GF-D8 (cell line): ENCODE data around the gene ZGPAT.

Experiments
- DNase-seq: peaks from one replicate; lab custom pipeline; 2025; lab: John Stamatoyannopoulos, UW

ZGPAT gene

GRCh38 chr20:63692436-63693082 is 15.3 kb upstream of the ZGPAT start:
- DNase-seq: no peak

- no peak for DNase-seq
Observed at GRCh38 chr20:63693083-63693732, 14.6 kb upstream of the ZGPAT start.

GRCh38 chr20:63693733-63694583 is 13.9 kb upstream of the ZGPAT start:
- DNase-seq: no peak

DNA sequence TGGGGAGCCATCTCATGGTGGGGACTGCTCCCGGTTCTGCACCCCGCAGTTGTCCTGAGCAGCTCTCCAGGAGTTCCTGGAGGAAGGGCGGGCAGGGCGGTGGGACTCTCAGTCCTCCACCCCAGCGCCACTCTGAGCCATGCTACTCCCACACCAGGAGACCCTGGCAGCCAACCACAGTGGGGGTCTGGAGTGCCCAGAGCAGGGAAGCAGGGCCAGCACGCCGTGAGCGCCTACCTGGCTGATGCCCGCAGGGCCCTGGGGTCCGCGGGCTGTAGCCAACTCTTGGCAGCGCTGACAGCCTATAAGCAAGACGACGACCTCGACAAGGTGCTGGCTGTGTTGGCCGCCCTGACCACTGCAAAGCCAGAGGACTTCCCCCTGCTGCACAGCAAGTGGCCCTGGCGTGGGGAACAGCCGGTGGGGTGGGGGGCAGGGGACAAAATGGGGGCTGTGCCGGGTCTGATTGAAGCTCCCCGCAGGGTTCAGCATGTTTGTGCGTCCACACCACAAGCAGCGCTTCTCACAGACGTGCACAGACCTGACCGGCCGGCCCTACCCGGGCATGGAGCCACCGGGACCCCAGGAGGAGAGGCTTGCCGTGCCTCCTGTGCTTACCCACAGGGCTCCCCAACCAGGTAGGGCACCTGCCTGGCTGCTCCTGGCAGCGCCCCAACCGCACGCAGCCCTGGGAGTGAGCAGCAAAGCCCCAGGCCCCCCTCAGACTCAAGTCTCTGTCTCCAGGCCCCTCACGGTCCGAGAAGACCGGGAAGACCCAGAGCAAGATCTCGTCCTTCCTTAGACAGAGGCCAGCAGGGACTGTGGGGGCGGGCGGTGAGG is 13.0 kb upstream of the ZGPAT start:
- DNase-seq: no peak

GRCh38 chr20:63695424-63696305 is 12.2 kb upstream of the ZGPAT start:
- DNase-seq: no peak

DNA sequence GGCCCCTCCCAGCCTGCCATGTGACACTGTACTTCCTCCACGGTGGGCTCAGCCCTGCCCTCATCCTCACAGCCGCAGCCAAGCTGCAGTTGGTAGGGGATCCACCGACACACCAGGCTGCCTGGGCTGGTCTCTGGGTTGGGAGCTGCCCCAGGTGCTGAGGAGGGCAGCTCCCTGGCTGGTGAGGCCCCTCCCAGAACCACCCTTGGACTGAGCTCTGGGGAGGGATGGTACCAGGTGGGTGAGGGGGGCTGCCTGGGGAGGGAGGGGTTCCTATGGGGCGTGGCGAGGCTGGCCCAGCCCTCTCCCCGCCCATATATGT is 11.6 kb upstream of the ZGPAT start:
- no peak for DNase-seq

GRCh38 chr20:63696628-63697356 is 11.0 kb upstream of the ZGPAT start, which contains the start of gene TNFRSF6B:
Gene TNFRSF6B, plus strand, starts transcription at chr20:63696652. Its CDS starts 116 bp downstream, at chr20:63696768.
- DNase-seq: no peak

GRCh38 chr20:63697357-63697867 is 10.4 kb upstream of the ZGPAT start:
- no peak for DNase-seq

- DNase-seq: no peak
Observed at GRCh38 chr20:63697868-63698545, 9.8 kb upstream of the ZGPAT start.

DNA sequence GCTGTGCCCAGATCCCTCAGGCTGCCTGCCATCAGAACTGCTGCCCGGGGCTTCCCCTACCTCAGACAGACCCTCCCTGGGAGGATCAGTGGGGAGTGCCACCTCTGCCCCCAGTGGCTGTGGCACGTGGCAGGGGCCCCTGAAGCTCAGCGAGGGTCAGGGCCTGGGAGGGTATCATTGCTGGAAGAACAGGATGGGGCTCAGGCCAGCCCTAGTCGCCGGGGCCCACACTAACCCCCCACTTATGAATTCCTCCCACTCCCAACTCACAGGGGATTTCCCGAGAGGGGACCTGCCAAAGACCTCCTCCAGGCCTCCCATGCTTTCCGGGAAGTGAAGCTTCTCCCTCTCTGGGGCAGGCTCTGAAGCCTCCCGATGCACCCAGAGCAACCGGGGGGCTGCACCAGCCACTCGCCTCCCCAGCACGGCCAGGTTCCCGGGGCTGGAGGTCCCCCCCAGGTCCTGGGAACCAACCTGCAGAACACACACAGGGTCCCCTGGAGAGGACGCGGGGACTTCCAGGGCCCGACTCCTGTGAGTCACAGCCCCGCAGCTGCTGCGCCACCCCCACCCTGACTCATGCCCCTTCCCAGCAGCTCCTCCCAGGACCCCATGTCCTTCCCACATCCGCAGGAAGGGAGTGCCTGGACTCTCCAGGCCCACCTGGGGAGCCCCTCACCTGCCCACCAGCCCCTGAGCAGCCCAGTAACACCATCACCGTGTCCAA is 8.9 kb upstream of the ZGPAT start:
- no peak for DNase-seq

- no peak for DNase-seq
Observed at GRCh38 chr20:63699466-63700198, 8.2 kb upstream of the ZGPAT start.

GRCh38 chr20:63700199-63701050 is 7.4 kb upstream of the ZGPAT start:
- no peak for DNase-seq

DNA sequence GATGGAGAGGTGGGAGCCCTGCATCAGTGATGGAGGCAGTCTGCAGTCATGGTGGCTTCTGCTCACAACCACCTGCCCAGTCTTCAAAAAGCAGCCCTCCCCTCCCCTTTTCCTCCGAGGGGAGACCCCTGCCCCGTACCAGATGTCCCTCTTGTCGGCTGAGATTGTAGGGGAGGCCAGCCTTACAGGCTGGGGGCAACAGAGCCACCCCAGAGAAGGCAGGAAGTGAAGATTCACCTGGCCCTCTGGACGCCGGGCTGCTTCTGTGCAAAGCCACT is 6.8 kb upstream of the ZGPAT start:
- no peak for DNase-seq

DNA sequence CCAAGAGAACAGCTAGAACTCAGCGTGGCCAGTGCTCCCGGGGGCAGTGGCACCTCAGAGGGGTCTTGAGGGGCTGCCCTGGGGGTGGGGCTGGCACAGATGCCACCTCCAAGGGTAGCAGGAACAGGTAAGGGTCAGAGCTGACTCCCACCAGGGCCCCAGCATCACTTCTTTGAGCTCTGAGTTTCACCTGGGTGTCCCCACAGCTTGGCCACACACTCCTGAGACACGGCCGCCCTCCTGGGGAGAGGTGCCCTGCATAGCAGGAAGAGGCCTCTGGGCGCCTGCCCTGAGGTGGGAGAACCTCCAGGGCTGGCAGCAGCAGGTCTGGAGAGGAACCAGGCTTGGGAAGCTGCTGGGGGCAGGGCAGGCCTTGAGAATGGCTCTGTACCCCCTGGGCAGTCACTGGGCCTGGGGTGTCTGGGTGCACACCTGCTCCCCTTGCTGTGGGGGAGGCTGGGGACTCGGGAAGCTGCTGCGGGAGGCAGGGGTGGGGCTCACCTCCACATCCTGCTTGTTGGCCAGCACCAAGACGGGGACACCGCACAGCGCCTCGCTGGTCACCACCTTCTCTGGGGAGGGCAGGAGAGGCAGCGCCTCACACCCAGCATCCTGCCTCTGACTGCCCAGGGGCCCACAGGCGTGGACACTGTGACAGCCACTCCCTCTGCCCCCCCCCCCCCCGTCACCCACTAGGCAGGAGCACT is 6.4 kb upstream of the ZGPAT start:
- DNase-seq: no peak

DNA sequence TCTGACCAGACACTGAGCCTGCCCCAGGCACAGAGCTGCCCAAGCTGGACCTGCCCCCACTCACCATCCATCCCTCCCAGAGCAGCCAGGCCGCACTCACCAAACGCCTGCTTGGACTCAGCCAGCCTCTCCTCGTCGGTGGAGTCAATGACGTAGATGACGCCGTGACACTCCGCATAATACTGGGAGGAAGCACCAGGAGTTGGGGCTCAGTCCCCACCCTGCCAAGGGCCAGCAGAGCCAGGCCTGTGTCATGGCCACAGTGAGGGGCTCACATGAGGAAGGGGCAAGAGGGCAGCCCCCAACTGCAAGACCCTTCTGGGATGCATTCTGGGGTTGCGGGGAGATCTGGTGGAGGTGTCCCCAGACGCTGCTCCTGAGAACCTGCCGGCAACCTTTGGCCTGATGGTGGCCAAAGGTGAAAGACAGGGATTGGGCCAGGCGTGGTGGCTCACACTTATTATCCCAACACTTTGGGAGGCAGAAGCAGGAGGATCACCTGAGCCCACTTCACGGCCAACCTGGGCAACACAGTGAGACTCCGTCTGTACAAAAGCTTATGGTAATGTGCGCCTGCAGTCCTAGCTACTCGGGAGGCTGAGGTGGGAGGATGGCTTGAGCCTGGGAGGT is 5.7 kb upstream of the ZGPAT start:
- DNase-seq: no peak

- DNase-seq: no peak
Observed at GRCh38 chr20:63702751-63703470, 4.9 kb upstream of the ZGPAT start.
